Stimulated activated CD4-positive, alpha-beta T cell treated with anti-CD3 and anti-CD28 coated beads, Interleukin-1b, Interleukin-23, amount 100 ng/mL, for 4 hours (primary cell): Measurements from ENCODE around the gene USP38.
"Not testable (repeated sequence)": the region's sequence is repeated elsewhere in the genome, so short reads cannot be mapped to it uniquely, and the experiment has no call there.

ENCODE experiments used
- DNase-seq, 2 donors: peaks; one replicate each; pipeline ENCODE4 v3.0.0-alpha.2; 2020; ENCODE audit warnings: low read depth in 2 of 2

Gene USP38

DNA sequence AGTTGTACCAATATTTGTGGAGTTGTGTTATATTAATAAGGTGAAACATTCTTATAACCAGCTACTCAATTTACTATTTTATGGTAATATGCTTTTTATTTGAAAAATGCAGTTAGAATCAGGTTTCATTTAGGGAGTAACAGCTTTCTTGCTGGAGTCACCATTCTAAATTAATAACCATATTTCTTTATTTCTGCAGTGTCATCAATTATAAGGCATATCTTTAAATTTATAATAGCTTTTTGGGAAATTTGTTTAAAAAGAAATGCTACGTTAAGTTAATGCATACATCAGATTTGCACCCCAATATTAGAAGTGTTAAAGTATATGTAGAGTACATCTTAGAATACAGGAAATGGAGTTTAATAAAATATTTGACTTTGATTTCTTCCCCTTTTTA is 18.9 kb downstream of the USP38 start:
- no peak for DNase-seq

- no peak for DNase-seq
Measured at GRCh38 chr4:143207555-143207954, 22.8 kb downstream of the USP38 start.

GRCh38 chr4:143212566-143212965 is 27.8 kb downstream of the USP38 start:
- no peak for DNase-seq

- DNase-seq: no peak
Measured at GRCh38 chr4:143215873-143216272, 31.2 kb downstream of the USP38 start.

GRCh38 chr4:143224255-143224654 is 39.5 kb downstream of the USP38 start:
- no peak for DNase-seq

DNA sequence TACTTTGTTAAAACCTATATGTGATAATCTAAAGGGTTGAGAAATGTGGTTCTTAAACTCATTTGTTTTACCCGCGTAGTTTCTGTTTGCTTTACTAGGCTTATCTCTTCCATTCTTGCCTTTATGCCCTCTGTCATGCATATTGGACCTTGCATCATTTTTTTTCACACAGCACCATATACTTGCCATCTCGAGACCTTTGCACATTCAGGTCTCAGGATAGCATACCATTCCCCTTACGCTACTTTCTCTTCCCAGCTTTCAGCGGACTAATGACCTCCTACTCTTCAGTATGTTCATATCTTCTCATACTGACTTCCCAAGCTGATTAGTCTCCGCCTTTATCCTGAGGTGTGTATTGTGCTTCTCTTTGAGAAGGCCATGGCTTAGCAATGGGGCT is 40.5 kb downstream of the USP38 start:
- no peak for DNase-seq

DNA sequence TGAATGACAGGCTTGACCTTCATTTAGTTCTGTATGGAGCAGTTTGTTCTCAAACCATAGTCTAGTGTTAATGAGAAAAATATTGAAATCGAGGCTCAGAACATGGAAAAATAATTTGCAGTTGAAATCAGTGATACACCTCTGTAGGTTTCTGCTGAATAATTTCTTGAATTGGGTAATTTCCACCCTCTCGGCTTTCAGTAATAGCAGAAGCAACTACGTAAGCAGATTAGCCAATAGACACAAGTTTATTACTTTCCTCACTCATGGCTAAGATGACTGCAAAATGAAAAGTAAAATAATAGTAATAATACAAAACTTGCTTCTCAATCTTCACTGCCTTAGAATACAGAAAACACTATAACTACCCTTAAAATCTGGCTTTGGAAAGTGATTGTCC is 46.0 kb downstream of the USP38 start:
- no peak for DNase-seq

DNA sequence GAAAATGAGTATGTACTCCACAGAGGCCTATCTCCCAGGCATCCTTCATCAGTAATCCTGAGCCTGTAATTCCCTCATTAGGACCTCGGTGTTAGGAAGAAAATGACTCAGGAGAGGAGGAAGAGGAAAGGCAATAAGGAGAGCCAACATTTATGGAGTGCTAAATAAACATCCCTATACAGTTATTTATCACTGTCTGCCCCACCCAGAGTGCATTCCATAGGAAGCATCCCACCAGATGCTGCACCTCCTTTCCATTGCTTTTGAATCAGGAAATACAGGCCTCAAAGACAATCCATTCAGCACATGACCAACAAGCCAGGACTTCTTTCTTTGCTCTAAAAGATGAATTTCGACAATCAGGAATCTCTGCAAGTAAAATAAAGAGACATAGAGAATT is 47.6 kb downstream of the USP38 start:
- no peak for DNase-seq

DNA sequence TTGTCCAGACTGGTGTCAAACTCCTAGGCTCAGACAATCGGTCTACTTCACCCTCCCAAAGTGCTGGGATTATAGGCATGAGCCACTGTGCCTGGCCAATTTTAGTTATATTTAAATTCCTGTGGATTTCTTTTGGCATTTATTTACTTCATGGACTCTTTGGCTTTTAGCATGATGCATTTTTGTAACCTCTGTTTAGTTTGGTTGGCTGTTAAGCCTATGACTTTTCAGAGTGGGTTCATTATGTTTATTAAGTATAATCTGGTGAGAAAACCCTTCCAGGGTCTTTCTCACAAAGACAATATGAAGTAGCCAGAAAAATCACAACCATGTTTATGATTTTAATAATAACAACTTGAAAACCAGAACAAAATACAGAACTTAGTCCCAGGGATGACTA is 49.4 kb downstream of the USP38 start:
- DNase-seq: no peak

DNA sequence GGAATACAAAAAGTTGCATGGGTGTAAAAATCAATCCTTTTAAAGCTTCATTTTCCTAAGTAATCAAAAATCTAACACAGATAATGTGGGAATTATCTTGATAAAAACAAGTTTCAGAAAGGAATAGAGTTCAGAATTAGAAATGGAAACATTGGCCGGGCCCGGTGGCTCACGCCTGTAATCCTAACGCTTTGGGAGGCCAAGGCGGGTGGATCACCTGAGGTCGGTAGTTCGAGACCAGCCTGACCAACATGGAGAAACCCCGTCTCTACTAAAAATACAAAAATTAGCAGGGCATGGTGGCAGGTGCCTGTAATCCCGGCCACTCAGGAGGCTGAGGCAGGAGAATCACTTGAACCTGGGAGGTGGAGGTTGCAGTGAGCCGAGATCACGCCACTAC is 52.5 kb downstream of the USP38 start:
- not testable (repeated sequence) for DNase-seq

DNA sequence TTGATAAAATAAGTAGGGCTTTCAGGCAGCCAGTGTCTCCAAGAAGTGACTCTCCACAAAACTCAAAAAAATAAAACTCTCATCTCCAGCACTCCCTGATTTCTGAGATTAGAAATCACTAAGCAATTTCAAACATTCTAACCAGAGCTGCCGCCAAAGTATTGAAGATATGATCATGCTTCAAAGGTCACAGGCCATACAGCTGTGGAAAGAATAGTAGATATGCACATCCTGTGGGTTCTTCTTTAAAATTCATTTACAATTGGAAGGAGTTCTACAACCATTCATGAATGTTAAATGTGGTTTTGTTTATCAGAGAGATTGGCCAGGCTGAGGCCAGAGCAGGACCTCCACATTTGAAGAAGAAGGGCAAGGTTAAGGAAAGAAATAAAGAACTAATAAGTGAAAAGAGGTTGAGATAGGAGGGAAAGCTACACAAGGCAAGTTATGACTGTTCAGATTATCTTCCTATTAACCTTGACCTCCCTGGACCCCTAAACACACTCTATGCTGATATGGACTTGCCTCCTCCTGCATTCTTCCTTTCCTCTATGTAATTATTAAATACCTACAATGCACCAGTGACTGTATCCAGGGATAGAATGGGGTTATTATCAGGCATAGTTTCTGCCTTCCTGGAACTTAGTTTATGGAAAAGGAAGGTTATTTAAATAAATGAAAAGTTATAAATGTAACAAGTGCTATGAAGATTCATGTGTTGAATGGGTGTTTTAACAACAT is 56.4 kb downstream of the USP38 start:
- no peak for DNase-seq

DNA sequence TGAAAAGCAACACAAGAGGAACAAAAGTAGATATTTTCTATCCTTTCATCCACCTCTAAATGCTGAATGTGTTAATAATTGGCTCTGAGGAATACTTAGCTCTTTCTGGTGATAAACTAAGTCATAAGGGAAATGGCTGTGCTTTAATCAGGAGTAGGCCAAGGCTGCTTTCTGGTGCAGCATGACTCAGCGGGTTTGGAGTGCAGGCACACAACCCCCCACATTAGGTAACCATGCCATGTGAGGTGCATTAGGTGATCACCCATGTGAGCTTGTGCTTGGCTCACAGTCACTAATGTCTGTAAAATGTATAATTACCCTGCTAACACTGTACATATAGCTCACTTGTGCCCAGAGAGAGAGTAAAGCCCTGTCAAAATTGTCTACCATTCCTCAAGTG is 57.2 kb downstream of the USP38 start:
- DNase-seq: no peak

DNA sequence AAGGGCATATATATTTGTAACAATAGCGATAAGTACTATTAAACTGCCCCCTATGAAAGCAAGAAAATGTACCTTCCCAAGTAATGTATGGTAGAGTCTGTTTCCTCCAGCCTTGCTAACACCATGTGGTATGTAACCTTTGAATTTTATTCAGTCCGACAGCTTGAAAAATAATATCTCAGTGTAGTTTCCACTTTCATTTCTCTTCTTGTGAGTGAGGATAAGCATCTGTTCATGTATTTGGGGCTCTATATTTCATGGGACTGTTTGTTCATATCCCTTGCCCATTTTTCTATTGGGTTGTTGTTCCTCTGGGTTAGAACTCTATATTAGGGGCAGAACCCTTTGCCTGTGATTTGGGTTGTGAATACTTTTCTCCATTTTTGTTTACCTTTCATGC is 58.3 kb downstream of the USP38 start:
- no peak for DNase-seq

GRCh38 chr4:143246977-143247376 is 62.3 kb downstream of the USP38 start:
- DNase-seq: no peak

DNA sequence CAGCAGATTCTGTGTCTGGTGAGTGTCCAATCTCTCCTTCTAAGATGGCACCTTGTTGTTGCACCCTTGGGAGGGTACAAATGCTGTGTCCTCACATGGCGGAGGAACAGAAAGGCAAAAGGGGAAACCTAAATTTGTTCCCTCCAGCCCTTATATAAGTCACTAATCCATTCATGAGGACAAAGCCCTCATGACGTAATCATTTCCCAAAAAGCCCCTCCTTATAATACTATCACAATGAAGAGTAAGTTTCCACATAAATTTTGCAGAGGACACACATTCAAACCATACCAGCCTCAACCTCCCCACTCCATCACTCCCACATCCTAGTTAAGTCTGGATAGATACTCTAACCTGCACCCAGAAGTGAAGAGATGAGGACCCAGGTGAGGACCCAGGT is 63.1 kb downstream of the USP38 start:
- no peak for DNase-seq

GRCh38 chr4:143248827-143249226 is 64.1 kb downstream of the USP38 start:
- DNase-seq: no peak

DNA sequence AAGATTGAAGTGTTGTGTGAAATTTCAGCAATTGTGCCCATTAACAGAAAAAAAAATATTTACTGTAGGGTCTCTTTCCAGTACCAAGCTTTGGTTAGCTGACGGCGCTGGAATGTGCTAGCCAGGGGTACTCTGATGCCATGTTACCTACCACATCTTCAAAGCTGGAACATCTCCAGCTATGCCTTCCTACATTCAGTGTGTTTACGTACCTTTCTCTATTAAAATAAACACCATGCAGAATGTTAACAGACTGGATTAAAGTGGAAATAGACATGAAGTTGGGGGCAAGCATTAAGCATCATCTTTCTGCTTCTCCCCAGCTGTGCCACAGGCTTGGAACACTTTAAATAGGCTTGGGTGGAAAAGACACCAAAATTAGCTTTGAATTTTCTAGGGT is 65.9 kb downstream of the USP38 start:
- no peak for DNase-seq

DNA sequence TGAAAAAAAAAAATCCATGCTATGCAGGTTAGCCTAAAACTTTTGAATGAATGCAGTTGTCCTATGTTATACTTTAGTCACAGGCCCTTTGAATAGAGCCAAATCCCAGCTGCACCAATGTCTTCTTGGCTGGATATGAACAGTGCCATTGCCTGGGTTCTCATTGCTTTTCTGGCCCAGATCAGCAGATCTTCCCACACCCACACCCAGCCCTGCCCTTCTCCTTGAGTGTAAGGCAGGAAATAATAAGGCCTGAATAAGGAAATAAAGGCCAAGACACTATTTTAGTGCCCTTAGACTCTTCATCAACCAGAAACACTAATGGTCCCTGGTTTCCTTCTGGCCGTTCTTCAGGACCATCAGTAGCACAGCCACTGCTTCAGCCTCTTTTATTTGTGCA is 66.6 kb downstream of the USP38 start:
- DNase-seq: no peak

GRCh38 chr4:143251779-143252178 is 67.1 kb downstream of the USP38 start:
- DNase-seq: no peak

GRCh38 chr4:143252478-143252877 is 67.8 kb downstream of the USP38 start:
- no peak for DNase-seq

DNA sequence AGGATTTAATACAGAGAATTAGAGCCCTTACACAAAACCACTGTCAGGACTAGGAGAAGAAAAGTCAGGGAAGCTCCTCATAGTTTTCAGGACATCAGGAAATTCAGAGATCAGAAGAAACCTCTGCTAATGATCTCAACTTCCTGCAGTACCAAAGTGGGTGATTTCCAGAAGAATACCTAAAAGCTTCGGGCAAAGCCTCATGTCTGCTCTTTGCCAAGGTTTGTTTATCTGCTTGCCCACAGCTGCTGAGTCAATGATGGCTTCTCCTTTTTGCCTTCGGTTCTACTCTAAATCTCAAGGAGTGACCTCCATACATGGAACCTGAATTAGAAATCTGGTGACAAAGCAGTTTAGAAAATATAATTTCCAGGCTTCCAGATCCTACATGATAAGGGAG is 68.4 kb downstream of the USP38 start:
- no peak for DNase-seq

DNA sequence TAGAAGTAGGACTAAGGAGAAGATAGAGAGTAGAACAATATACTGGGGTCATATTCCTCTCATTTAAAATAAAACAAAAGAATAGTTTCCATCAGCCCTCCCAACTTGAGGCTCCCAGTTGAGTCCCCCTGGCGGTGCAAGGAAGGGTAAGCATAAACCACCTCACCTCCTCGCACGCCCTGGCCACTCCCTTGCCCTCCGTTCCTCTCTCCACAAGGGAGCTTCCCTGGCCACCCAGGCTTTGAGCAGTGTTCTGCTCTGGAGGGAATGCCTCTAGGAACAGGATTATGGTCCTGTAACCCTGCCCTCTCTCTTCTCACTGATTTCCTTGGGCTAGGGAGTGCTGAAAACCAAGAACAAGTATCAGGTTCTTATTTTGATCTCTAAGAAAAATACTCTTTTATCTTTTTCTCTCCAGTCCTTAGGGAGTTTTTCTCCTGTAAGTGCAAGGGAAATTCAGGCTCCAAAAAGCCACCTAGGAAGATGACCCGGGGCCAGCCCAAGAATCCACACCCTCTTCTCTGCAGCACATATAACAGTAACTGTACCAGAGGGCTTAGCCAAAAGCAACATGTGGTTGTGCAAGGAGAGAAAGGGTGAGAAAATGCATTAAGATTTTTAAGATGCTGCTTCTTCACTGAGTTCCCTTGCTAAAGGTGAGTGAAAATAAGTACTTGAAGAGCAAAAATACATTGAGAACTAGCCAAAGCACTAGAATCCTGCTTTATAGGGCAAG is 69.9 kb downstream of the USP38 start:
- DNase-seq: no peak

- DNase-seq: no peak
Measured at GRCh38 chr4:143256456-143256855, 71.7 kb downstream of the USP38 start.

- no peak for DNase-seq
Measured at GRCh38 chr4:143257356-143257755, 72.6 kb downstream of the USP38 start.
